Uterus (tissue), 2 donors: ENCODE results near the gene ANKRD11.

Experiments
- CTCF ChIP-seq, 4 experiments: fragments of 200-600 bp in 2 of 4; fragments of 450-650 bp in 2 of 4; sonication (generic) in 2 of 4; IDR thresholded peaks; one replicate each; pipeline ENCODE4 v1.5.1; 2016 to 2019; ENCODE audit warnings: antibody characterized with exemption in 4 of 4, mild to moderate bottlenecking in 2 of 4, moderate library complexity in 1 of 4
- POLR2A ChIP-seq, 2 donors: fragments of 450-650 bp; IDR thresholded peaks; one replicate each; pipeline ENCODE4 v1.6.1; 2016; ENCODE audit warnings: antibody characterized with exemption in 2 of 2, mild to moderate bottlenecking in 1 of 2, moderate library complexity in 1 of 2

DNA sequence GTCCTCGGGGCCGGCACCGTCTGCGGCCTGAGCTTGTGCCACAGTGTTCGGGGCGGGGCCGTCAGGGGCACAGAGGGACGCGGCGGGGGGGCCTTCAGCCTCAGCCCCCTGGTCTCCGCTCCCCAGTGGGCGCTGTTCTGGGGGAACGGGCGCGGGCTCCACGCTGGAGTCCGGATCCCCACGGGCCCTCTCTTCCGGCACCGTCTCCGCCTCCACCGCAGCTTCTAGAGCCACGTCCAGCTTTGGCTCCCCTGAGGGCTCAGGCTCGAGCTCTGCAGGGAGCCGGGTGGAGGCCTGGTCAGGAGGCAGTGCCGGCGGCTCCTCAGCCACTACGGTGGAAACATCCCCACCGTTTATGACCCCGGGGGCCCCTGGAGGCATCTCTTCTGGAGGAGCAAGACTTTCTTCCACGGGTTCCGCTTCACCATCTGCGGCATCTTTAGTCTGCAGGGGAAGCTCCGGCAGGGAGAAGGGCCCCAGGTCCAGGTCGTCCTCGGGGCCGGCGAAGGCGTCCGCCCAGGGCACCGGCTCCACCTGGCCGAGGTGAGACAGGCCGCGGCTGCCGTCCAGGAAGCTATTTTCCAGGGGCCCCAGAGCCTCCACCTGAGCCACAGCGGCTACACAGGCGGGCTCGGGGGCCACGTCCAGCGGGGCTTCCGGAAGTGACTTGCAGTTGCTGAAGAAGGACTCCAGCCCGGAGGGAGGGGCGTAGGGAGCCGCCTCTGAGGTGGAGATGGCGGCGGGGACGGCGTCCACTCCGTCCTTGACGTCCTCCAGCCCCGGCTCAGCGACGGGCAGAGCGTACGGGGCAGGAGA is 210.5 kb downstream of the ANKRD11 start:
- TF ChIP-seq CTCF (IDR thresholded peaks at IDR 0.05): no peak
- no peak for TF ChIP-seq POLR2A (IDR thresholded peaks at IDR 0.05)
